T-helper 1 cell treated with Interleukin-12 subunit alpha and Interleukin-12 subunit beta and Interleukin-4 antibody, amounts not matched to agents 30 ng/mL and 1 ng/mL, for 36 hours (primary cell): ENCODE data around the gene UBR3. TPM values are rescaled to one million over a fixed set of nuclear protein-coding genes. Genes with fewer than 3 reads are reported as not detected.

Experiments used
- intact Hi-C: fragments of 100-400 bp; cut with micrococcal nuclease; formaldehyde crosslinking; loops from one replicate; pipeline ENCODE4 v1.15.1; 2024
- total RNA-seq: library from RNA; stranded (reverse); gene quantifications from 2 replicates; pipeline ENCODE4 v1.2.3, GENCODE V29; 2022

UBR3 gene
- total RNA-seq, 1 donor from 2014 or later: 27.1 TPM

GRCh38 chr2:169983506-169983905, 156.3 kb downstream of the UBR3 start:
- intact Hi-C loops: no loop called here

GRCh38 chr2:169984145-169984544, 156.9 kb downstream of the UBR3 start:
- intact Hi-C loops: no loop called here

GRCh38 chr2:169994752-169995151, 167.5 kb downstream of the UBR3 start:
- intact Hi-C loops: no loop called here

- intact Hi-C loops: no loop called here
These were observed 170.1 kb downstream of the UBR3 start for GRCh38 chr2:169997140-169997887.

- intact Hi-C loops: no loop called here
These were observed 171.8 kb downstream of the UBR3 start for GRCh38 chr2:169999054-169999453.

GRCh38 chr2:170002096-170002495, 174.8 kb downstream of the UBR3 start:
- intact Hi-C loops: no loop called here

- intact Hi-C loops: no loop called here
These were observed 178.4 kb downstream of the UBR3 start for GRCh38 chr2:170005702-170006101.

GRCh38 chr2:170006587-170007325, 179.5 kb downstream of the UBR3 start:
- intact Hi-C loops: no loop called here

GRCh38 chr2:170009209-170009608, 182.0 kb downstream of the UBR3 start:
- intact Hi-C loops: no loop called here

GRCh38 chr2:170012773-170013172, 185.5 kb downstream of the UBR3 start:
- intact Hi-C loops: no loop called here

- intact Hi-C loops: no loop called here
These were observed 186.7 kb downstream of the UBR3 start for GRCh38 chr2:170013802-170014551.

GRCh38 chr2:170014769-170015168, 187.5 kb downstream of the UBR3 start:
- intact Hi-C loops: no loop called here

- intact Hi-C loops: no loop called here
These were observed 190.7 kb downstream of the UBR3 start for GRCh38 chr2:170017860-170018532.

- intact Hi-C loops: no loop called here
These were observed 192.0 kb downstream of the UBR3 start for GRCh38 chr2:170019060-170019805.

- intact Hi-C loops: no loop called here
These were observed 193.5 kb downstream of the UBR3 start for GRCh38 chr2:170020777-170021176.

- intact Hi-C loops: no loop called here
These were observed 195.4 kb downstream of the UBR3 start for GRCh38 chr2:170022692-170023091.

- intact Hi-C loops: no loop called here
These were observed 197.5 kb downstream of the UBR3 start for GRCh38 chr2:170024721-170025120.

- intact Hi-C loops: no loop called here
These were observed 198.0 kb downstream of the UBR3 start for GRCh38 chr2:170025223-170025622.

- intact Hi-C loops: no loop called here
These were observed 199.1 kb downstream of the UBR3 start for GRCh38 chr2:170026361-170026760.

- intact Hi-C loops: no loop called here
These were observed 202.3 kb downstream of the UBR3 start for GRCh38 chr2:170029551-170029950.

GRCh38 chr2:170030040-170030439, 202.8 kb downstream of the UBR3 start:
- intact Hi-C loops: no loop called here
